HL-60 (cell line): ENCODE data around the gene ZNF580.

Experiments
- DNase-seq, 2 experiments: peaks; one replicate each; pipeline ENCODE4 v3.0.0-alpha.2; 2010 to 2020; ENCODE audit warnings: low read depth in 1 of 2, low spot score in 1 of 2
- H3K27ac ChIP-seq: fragments of 250-450 bp; sonication (Bioruptor Pico); replicated peaks from 2 replicates; pipeline ENCODE4 v1.5.1; 2020; ENCODE audit warnings: mild to moderate bottlenecking, moderate library complexity
- H3K27me3 ChIP-seq: fragments of 250-450 bp; sonication (Bioruptor Pico); 2 replicates; pipeline ENCODE4 v1.5.1; 2021; ENCODE audit warnings: mild to moderate bottlenecking, moderate library complexity; ENCODE audit not compliant: insufficient read depth, poor library complexity, severe bottlenecking
- H3K4me3 ChIP-seq: replicated peaks from 2 replicates; pipeline ENCODE4 v1.5.1; 2011; ENCODE audit warnings: mild to moderate bottlenecking, control low read depth, low read length; ENCODE audit not compliant: insufficient read depth
- GABPA ChIP-seq: IDR thresholded peaks from 2 replicates; pipeline ENCODE4 v1.6.1; 2012; ENCODE audit warnings: low read depth
- POLR2AphosphoS5 ChIP-seq: IDR thresholded peaks from 2 replicates; pipeline ENCODE4 v1.6.1; 2012; ENCODE audit warnings: low read depth
- SPI1 ChIP-seq: IDR thresholded peaks from 2 replicates; pipeline ENCODE4 v1.6.1; 2012; ENCODE audit warnings: low read depth, mild to moderate bottlenecking, borderline replicate concordance
- TF ChIP-seq, protein P1 (sequence below): IDR thresholded peaks from one replicate; pipeline ENCODE4 v1.5.1; 2011; ENCODE audit warnings: low read length, control low read depth, inconsistent platforms; ENCODE audit not compliant: insufficient read depth
- TF ChIP-seq, protein P2 (sequence below): IDR thresholded peaks from 2 replicates; pipeline ENCODE4 v1.6.1; 2012; ENCODE audit warnings: low read depth; ENCODE audit not compliant: insufficient replicate concordance

ZNF580 gene

DNA sequence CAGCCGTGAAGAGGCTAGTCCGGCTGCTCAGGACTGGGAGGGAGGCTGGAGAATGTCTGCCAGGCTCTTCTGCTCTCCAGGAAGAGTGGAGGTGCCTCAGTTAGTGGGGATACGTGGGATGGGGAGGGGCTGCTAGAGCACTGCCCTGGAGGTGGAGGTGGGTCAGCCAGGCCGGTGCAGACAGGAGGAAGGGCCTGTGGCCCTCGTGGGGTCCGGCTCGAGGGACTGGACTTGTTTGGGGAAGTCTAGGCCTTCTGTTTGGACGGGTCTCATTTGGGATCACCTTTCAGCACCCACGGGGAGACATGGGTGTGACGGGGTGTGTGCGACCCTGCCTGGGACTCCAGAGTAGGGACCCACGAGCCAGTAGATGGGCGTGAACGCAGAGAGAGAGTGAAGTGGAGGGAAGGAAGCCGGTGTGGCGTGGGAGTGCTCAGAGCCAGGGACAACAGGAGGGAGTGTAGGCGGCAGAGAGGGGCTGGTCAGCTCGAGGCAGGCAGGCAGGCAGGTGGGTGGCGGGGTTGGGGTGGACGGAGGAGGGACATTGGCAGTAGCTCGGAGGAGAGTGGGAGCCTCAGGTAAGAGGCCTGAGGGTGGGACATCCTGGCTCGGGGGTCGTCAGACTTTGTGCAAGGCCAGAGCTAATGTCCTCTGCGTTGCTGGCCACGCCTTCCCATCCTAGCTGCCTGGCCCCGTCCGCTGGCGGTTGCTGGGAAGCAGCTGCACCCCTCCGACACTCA, 45.7 kb downstream of the ZNF580 start:
- no peak for TF ChIP-seq GABPA
- TF ChIP-seq POLR2AphosphoS5, result no peak
- TF ChIP-seq, protein P1, sequence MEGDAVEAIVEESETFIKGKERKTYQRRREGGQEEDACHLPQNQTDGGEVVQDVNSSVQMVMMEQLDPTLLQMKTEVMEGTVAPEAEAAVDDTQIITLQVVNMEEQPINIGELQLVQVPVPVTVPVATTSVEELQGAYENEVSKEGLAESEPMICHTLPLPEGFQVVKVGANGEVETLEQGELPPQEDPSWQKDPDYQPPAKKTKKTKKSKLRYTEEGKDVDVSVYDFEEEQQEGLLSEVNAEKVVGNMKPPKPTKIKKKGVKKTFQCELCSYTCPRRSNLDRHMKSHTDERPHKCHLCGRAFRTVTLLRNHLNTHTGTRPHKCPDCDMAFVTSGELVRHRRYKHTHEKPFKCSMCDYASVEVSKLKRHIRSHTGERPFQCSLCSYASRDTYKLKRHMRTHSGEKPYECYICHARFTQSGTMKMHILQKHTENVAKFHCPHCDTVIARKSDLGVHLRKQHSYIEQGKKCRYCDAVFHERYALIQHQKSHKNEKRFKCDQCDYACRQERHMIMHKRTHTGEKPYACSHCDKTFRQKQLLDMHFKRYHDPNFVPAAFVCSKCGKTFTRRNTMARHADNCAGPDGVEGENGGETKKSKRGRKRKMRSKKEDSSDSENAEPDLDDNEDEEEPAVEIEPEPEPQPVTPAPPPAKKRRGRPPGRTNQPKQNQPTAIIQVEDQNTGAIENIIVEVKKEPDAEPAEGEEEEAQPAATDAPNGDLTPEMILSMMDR, result no peak
- TF ChIP-seq SPI1, result no peak
- TF ChIP-seq, protein P2, sequence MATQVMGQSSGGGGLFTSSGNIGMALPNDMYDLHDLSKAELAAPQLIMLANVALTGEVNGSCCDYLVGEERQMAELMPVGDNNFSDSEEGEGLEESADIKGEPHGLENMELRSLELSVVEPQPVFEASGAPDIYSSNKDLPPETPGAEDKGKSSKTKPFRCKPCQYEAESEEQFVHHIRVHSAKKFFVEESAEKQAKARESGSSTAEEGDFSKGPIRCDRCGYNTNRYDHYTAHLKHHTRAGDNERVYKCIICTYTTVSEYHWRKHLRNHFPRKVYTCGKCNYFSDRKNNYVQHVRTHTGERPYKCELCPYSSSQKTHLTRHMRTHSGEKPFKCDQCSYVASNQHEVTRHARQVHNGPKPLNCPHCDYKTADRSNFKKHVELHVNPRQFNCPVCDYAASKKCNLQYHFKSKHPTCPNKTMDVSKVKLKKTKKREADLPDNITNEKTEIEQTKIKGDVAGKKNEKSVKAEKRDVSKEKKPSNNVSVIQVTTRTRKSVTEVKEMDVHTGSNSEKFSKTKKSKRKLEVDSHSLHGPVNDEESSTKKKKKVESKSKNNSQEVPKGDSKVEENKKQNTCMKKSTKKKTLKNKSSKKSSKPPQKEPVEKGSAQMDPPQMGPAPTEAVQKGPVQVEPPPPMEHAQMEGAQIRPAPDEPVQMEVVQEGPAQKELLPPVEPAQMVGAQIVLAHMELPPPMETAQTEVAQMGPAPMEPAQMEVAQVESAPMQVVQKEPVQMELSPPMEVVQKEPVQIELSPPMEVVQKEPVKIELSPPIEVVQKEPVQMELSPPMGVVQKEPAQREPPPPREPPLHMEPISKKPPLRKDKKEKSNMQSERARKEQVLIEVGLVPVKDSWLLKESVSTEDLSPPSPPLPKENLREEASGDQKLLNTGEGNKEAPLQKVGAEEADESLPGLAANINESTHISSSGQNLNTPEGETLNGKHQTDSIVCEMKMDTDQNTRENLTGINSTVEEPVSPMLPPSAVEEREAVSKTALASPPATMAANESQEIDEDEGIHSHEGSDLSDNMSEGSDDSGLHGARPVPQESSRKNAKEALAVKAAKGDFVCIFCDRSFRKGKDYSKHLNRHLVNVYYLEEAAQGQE, result no peak
- Histone ChIP-seq H3K4me3 (no peak overlapping the region), H3K27me3 (no peaks in the 10 kb centered on the region), H3K27ac (no peak overlapping the region)
- no peak for DNase-seq

DNA sequence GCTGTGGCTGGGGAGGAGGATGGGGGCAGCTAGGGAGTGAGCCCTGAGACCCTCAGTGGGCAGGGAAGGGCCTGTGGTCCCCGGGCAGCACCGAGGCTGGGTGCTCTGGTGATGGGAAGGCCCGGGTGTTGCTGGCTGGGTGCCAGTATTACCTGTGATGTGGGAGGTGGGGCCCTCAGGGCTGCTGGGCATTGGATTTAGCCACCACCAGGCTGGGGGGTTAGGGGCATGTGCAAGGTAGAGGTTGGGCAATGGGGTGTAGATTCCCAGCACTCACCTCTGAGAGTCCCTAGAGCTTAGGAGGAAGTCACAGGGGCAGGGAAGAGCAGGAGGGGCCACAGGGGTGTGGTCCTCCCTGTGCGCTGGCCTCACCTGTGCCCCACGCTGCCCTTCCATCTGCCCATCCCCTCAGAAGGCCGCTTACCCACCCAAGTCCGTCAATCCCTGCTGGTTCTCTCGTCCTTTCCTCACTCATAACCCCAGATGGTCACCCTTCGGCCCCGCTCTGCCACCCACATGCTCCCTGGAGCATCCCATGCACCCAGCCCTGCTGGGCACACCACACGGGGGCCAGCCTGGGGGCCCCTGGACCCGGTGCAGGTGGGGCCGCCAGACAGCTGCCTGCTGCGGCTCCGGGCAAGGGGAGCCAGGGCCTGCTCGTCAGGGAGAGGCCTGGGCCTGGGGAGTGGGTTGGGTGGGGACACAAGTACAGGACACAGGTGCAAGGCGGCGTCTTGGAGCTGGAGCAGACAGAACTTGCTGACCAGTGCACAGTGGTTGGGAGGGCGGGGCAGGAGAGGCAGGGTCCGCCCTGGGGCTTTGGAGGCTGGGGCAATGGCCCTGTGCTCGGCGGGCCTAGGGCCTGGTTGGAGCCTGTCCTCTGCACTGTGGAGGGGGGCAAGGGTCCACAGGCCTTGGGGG, 46.7 kb downstream of the ZNF580 start:
- DNase-seq, result no peak
- no peak for TF ChIP-seq POLR2AphosphoS5
- TF ChIP-seq, protein P1, result no peak
- TF ChIP-seq SPI1, result no peak
- TF ChIP-seq GABPA, result no peak
- TF ChIP-seq, protein P2, result no peak

DNA sequence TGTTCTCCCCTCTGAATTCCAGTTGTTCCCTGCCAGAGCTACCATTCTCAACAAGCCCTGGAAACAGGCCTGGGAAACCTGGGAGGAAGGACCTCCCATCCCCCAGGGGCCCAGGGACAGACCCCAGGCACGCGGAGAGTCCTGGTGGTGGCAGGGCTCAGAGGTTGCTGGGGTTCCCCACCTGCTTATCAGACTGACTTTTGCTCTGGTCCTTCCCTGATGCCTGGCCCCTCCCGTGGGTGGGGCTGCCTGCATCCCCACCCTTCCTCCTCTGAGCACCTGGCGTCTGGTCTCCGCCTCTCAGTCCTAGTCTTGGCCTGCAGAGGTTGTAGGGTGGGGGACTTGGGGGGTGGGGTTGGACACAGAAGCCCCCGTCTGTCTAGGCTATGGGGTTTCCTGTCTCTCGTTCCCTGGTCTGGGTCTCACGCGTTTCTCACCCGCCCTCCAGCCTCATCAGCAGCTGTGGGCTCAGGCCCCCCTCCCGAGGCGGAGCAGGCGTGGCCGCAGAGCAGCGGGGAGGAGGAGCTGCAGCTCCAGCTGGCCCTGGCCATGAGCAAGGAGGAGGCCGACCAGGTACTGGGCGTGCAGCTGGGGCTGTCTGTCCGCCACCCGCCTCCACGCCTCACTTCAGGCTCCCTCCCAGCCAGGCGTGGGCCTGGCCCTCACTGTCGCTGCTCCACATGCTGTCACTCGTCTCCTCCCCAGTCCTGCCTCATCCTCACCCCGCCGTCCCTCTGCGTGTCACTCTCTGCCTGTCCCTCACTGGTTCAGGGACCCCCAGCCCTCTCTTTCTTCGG, 47.8 kb downstream of the ZNF580 start:
- DNase-seq, result no peak
- Histone ChIP-seq H3K27me3 (no peaks in the 10 kb centered on the region), H3K4me3 (no peak overlapping the region), H3K27ac (no peak overlapping the region)
- TF ChIP-seq POLR2AphosphoS5 (no peak), SPI1 (no peak), GABPA (no peak)
- TF ChIP-seq, protein P1, result no peak
- TF ChIP-seq, protein P2, result no peak

More for the DNA sequence above, 46.7 kb downstream of the ZNF580 start:
- no peak overlapping the region for H3K27ac ChIP-seq
- no peak overlapping the region for H3K4me3 ChIP-seq
- H3K27me3 ChIP-seq, result no peaks in the 10 kb centered on the region
